Small intestine (tissue), 7 donors: ENCODE measurements around the gene HOXA6. TPM values are rescaled to one million over a fixed set of nuclear protein-coding genes. Genes with fewer than 3 reads are reported as not detected.
A peak's percentile ranks its signal among the peaks of the same experiment; 100 is the strongest.

ENCODE experiments used
- DNase-seq, 2 donors: peaks; one replicate each; pipeline versions ENCODE4 v3.0.0 to v3.0.0-alpha.2; 2013
- FAIRE-seq: peaks from 2 replicates; lab custom pipeline; 2012; peaks lifted over from hg19 to GRCh38; lab: Jason Lieb, UNC
- H3K27ac ChIP-seq, 3 donors: one replicate each; pipeline ENCODE4 v1.5.1; 2013; ENCODE audit warnings: low read length in 2 of 3, mild to moderate bottlenecking in 2 of 3, control low read depth in 1 of 3, inconsistent platforms in 1 of 3, low read depth in 1 of 3, moderate library complexity in 1 of 3
- H3K27me3 ChIP-seq, 3 donors: one replicate each; pipeline ENCODE4 v1.6.1; 2013; ENCODE audit warnings: low read length in 3 of 3, inconsistent platforms in 1 of 3; ENCODE audit not compliant: control insufficient read depth in 3 of 3, insufficient read depth in 3 of 3
- H3K36me3 ChIP-seq, 3 donors: one replicate each; pipeline ENCODE4 v1.6.1; 2013; ENCODE audit warnings: low read length in 3 of 3, inconsistent platforms in 1 of 3, low read depth in 1 of 3, mild to moderate bottlenecking in 1 of 3, moderate library complexity in 1 of 3; ENCODE audit not compliant: control insufficient read depth in 3 of 3, insufficient read depth in 2 of 3
- H3K4me1 ChIP-seq, 3 donors: one replicate each; pipeline ENCODE4 v1.6.1; 2013; ENCODE audit warnings: low read length in 2 of 3, inconsistent platforms in 1 of 3, low read depth in 1 of 3, mild to moderate bottlenecking in 1 of 3, moderate library complexity in 1 of 3; ENCODE audit not compliant: control insufficient read depth in 3 of 3, insufficient read depth in 2 of 3
- H3K4me3 ChIP-seq, 3 donors: one replicate each; pipeline ENCODE4 v1.5.1; 2013; ENCODE audit warnings: low read length in 3 of 3, control low read depth in 1 of 3, inconsistent platforms in 1 of 3, low read depth in 1 of 3, mild to moderate bottlenecking in 1 of 3, moderate library complexity in 1 of 3
- H3K9me3 ChIP-seq, 2 donors: one replicate each; pipeline ENCODE4 v1.6.1; 2013; ENCODE audit warnings: low read depth in 1 of 2, low read length in 1 of 2; ENCODE audit not compliant: control insufficient read depth in 2 of 2, insufficient read depth in 1 of 2
- WGBS, 3 donors: extraction: QIAGEN DNeasy Blood & Tissue Kit; methylation state at CpG; one replicate each; pipeline ENCODE4 v1.1.7; 2013; 5-methylcytosine and 5-hydroxymethylcytosine counted together
- polyA plus RNA-seq, 4 donors: library from polyadenylated mRNA; stranded (reverse) in 3 of 4; unstranded in 1 of 4; fragments of 200-250 nt in 3 of 4; fragments of 120-200 nt in 1 of 4; gene quantifications; one replicate each; pipeline versions ENCODE4 v1.2.1 to v1.2.3, GENCODE V29; 2013
- donor health status: healthy with polysubstance abuse.
- donor health status: control.
- donor health status: control.
- donor health status: Bipolar disorder and iron deficiency.
- donor health status: healthy.

Gene HOXA6
- polyA plus RNA-seq, 4 donors = 0.46 to 29.7 (median 0.81) TPM; not detected in 1

- WGBS, 3 donors = 14 to 42% (median 31%) methylated on average over 28 to 30 of the region's 30 CpGs
- H3K27me3 ChIP-seq = peaks cover 4 to 98% (median 32%) of the 10 kb centered on the region in 3 donors
- H3K27ac ChIP-seq = peak overlapping the region in 2 of 3 donors; percentile 47 to 78
- peak overlapping the region in 2 of 3 donors; percentile 7 to 42 for H3K4me3 ChIP-seq
- no peaks in the 10 kb centered on the region for H3K9me3 ChIP-seq
- FAIRE-seq = no peak
- no peak for DNase-seq
- peaks cover 0 to 35% (median 0%) of the 10 kb centered on the region in 3 donors for H3K4me1 ChIP-seq
- peaks cover 0 to 24% (median 0%) of the 10 kb centered on the region in 3 donors for H3K36me3 ChIP-seq
Observed at GRCh38 chr7:27148756-27149641, 1.4 kb upstream of the HOXA6 start.

- Histone ChIP-seq H3K27ac (peak overlapping the region in 2 of 3 donors; percentile 47 to 78), H3K4me3 (peak overlapping the region; percentile 7 to 42 (median 7)), H3K36me3 (peaks cover 0 to 26% (median 0%) of the 10 kb centered on the region in 3 donors), H3K27me3 (peaks cover 3 to 92% (median 28%) of the 10 kb centered on the region in 3 donors), H3K9me3 (no peaks in the 10 kb centered on the region), H3K4me1 (peaks cover 0 to 37% (median 0%) of the 10 kb centered on the region in 3 donors)
- 18 to 26% (median 21%) methylated on average over 26 to 28 of the region's 28 CpGs for WGBS, 3 donors
- no peak for FAIRE-seq
- peak in 1 of 2 donors; percentile 62 for DNase-seq
Observed at GRCh38 chr7:27148031-27148755, 619 bp upstream of the HOXA6 start.

- no peak for DNase-seq
- 43 to 77% (median 73%) methylated on average over 5 of the region's 5 CpGs for WGBS, 3 donors
- no peak for FAIRE-seq
- H3K36me3 ChIP-seq = peaks cover 0 to 39% (median 0%) of the 10 kb centered on the region in 3 donors
- no peaks in the 10 kb centered on the region for H3K9me3 ChIP-seq
- H3K27ac ChIP-seq = peak overlapping the region in 2 of 3 donors; percentile 57 to 78
- H3K27me3 ChIP-seq = peaks cover 11 to 89% (median 18%) of the 10 kb centered on the region in 3 donors
- peaks cover 0 to 44% (median 0%) of the 10 kb centered on the region in 3 donors for H3K4me1 ChIP-seq
- H3K4me3 ChIP-seq = peak overlapping the region in 1 of 3 donors; percentile 42
Observed at GRCh38 chr7:27146491-27147198, 929 bp downstream of the HOXA6 start.

GRCh38 chr7:27145914-27146412 is 1.6 kb downstream of the HOXA6 start:
- peak overlapping the region in 2 of 3 donors; percentile 13 to 62 for H3K27ac ChIP-seq
- H3K4me1 ChIP-seq = peaks cover 0 to 41% (median 0%) of the 10 kb centered on the region in 3 donors
- peaks cover 0 to 40% (median 0%) of the 10 kb centered on the region in 3 donors for H3K36me3 ChIP-seq
- no peaks in the 10 kb centered on the region for H3K9me3 ChIP-seq
- H3K27me3 ChIP-seq = peaks cover 9 to 84% (median 13%) of the 10 kb centered on the region in 3 donors
- 36 to 72% (median 61%) methylated on average over 11 of the region's 11 CpGs for WGBS, 3 donors
- H3K4me3 ChIP-seq = peak overlapping the region in 1 of 3 donors; percentile 6
- no peak for FAIRE-seq
- no peak for DNase-seq

GRCh38 chr7:27145165-27145913 is 2.2 kb downstream of the HOXA6 start:
- Histone ChIP-seq H3K27me3 (peaks cover 9 to 78% (median 13%) of the 10 kb centered on the region in 3 donors), H3K9me3 (no peaks in the 10 kb centered on the region), H3K27ac (peak overlapping the region in 2 of 3 donors; percentile 52 to 62), H3K36me3 (peaks cover 0 to 38% (median 0%) of the 10 kb centered on the region in 3 donors), H3K4me1 (peaks cover 0 to 42% (median 0%) of the 10 kb centered on the region in 3 donors), H3K4me3 (peak overlapping the region in 1 of 3 donors; percentile 29)
- DNase-seq = no peak
- 29 to 67% (median 47%) methylated on average over 47 of the region's 47 CpGs for WGBS, 3 donors
- FAIRE-seq = no peak

GRCh38 chr7:27144781-27145164 is 2.8 kb downstream of the HOXA6 start:
- WGBS, 3 donors = 7 to 47% (median 32%) methylated on average over 30 to 31 of the region's 31 CpGs
- Histone ChIP-seq H3K27me3 (peaks cover 9 to 72% (median 13%) of the 10 kb centered on the region in 3 donors), H3K36me3 (peaks cover 0 to 35% (median 0%) of the 10 kb centered on the region in 3 donors), H3K27ac (peak overlapping the region in 2 of 3 donors; percentile 52 to 62), H3K9me3 (no peaks in the 10 kb centered on the region), H3K4me3 (peak overlapping the region in 1 of 3 donors; percentile 29), H3K4me1 (peaks cover 0 to 41% (median 2%) of the 10 kb centered on the region in 3 donors)
- no peak for DNase-seq
- no peak for FAIRE-seq
